ENCODE data around the gene IFT27.
A peak's percentile ranks its signal among the peaks of the same experiment; 100 is the strongest.

The IFT27 gene

GRCh38 chr22:36796552-36797175, 20.7 kb upstream of the IFT27 start:
- DNase-seq = no peak

DNA sequence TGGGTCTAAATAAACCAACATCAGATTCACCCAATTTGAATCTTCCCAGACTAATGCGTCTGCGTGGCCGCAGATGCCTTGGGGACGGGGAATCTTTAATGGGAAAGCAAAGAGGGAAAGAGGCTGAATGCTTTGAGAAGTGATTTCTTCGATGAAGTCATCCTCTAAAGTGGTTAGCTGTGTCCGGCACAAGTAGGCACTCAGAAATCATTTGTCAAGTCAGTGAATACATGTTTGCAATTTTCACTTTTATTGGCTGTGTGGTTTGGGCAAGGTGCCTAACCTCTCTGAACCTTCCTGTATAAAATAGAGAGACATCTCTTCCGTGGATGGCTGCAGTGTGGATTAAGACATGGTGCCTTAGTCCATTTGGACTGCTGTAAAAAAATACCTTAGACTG, 19.7 kb upstream of the IFT27 start:
- no peak for DNase-seq

- DNase-seq = peak; percentile 83
Observed at GRCh38 chr22:36790648-36791047, 14.7 kb upstream of the IFT27 start.

- DNase-seq = no peak
Observed at GRCh38 chr22:36787204-36787988, 11.5 kb upstream of the IFT27 start.

GRCh38 chr22:36783743-36784142, 7.8 kb upstream of the IFT27 start:
- no peak for DNase-seq

DNA sequence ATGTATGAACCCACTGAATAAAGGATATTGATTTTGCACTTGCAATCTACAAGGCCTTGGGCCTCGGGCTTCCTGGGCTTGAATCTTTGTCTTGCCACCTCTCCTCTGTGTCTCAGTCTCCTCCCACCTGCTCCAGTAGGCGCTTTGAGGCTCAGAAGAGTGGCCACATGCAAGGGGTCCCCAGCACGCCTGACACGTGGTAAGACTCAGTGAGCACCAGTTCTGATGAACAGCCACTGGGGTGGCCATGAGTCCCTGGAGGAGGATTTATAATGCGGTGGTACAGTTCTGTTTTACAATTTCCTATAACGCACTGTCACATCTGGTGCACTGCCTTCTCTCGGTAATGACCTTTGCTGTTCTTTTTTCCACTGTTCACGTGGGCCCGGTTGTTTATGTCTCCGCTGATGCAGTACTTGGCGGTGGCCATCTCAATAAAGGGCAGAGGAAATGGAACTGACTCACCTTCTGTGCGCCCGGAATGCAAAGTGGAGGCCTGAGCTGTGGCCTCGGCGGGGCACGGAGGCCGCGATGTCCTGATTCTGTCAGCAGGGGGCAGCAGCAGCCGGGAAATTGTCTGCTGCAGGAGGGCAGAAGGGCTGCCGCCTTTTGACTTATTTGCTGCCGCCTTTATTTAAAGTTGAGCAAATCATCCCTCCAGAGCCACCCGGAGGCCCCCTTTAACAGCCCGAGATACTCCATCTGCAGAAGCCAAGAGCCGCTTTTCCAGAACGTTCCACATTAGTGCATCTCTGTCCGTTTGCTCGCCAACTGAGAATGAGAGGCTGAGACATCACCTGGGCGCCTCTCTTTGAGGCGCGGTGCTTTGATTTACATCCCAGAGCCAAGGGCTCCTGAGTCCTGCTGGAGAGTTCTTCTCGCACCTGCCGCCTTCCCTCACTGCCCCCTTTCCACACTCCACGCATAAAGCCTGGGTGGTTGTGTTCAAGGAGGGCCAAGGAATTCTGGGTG, 6.0 kb upstream of the IFT27 start:
- peak; percentile 91 for DNase-seq

GRCh38 chr22:36778020-36778419, 2.1 kb upstream of the IFT27 start:
- no peak for DNase-seq

DNA sequence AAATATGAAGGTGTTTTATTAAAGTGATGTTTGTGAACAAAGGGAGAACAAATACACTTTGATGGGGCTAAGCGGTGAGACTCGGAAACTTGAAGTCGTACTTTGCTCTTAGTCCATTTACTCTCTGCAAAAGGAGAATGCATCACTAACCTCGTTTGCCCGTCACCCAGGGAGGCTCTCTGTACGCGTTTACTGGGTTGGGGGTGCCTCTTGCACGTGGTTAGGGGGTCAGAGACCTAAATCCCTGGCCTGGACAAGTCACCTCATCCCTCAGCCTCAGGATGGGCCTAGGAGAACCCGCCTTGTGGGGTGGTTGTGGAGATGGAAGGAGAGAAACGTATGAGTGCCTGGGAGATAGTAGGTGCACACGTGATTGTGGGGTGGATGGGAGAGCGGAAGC, 803 bp upstream of the IFT27 start:
- no peak for DNase-seq

- DNase-seq = peak; percentile 27
Observed at GRCh38 chr22:36775586-36775963, 344 bp downstream of the IFT27 start.

- peak; percentile 14 for DNase-seq
Observed at GRCh38 chr22:36773935-36774334, 2.0 kb downstream of the IFT27 start.

DNA sequence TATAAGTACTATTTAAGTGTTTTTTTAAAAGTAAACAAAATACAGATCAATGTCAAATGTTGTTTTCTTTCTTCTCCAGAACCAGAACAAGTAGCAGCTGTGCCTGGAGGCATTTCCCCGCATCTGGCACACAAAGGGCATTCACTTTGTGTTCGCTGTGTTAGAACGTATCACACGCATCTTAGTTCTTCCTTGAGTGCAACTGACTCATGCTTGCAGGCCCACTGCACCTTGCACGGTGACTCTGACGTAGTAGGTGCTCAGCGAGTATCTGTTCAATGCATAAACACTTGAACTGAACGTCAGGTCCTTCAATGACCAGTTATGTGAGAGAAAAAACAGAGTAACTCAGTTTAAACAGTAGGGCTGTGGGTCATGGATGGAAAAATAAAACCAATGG, 3.5 kb downstream of the IFT27 start:
- no peak for DNase-seq

DNA sequence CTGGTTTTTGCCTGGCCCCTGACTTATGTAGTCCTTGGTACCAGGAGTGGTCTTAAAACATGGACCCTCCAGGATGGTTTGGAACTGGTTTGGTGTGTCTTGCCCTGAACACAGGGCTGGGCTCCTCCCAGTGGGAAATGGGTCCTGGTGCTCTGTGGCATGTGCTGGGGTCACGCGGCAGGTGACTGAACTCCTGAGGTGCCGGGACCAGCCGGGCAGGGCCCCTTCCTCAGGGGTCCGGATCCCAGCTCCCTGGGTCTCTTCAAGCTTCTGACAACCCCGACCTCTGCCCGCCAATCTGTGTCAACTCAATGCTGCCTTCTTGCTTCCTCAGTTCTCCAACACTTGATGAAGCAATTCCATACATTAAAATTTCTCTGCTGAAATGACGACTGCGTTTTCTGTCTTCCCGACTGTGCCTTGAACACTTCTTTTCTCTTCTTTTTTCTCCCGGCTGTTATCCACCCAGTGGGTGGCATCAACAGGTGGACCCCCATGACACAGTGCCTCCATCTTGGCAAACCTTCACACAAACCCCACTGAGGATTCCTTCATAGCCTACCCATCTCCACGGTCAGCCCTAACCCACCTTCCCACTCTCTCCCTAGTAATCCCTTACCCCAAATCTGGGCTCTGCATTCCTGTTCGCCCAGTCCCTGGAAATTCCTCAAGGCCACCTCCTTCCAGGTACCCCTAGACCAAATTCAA, 4.4 kb downstream of the IFT27 start:
- no peak for DNase-seq

DNA sequence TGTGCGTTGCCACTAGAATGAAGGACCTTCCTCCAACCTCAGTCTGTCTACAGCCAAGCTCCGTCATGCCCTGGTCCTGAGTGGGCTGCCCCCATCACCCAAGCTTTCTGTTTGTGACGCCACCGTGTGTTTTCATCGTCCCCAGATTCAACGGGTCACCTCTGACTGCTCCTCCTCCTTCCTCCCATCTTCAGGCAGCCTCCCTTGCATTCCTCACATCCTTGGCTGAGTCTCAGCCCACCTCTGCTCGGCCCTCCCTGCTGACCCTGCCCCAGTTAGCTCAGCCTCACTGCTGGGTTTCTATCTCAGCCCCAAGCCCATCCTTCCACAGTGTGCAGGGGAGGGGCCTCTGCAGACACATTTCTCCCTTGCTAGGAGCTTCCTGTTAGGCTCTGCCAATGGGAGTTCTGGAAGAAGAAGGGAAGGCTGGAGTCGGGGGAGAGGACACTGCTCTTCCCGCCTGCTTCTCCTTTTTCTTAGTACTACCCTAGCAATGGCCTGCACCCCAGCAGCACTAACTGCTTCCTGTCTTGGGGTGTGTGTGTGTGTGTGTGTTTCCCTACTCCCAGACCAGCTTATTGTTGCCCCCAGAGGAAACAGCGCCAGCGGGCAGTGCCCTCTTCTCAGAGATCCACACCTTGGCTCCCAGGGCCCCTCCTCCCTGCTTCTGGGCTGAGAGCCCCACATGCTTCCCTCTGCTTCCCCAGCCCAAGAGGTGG, 5.2 kb downstream of the IFT27 start:
- no peak for DNase-seq

GRCh38 chr22:36769541-36770512, 6.1 kb downstream of the IFT27 start:
- DNase-seq = no peak

DNA sequence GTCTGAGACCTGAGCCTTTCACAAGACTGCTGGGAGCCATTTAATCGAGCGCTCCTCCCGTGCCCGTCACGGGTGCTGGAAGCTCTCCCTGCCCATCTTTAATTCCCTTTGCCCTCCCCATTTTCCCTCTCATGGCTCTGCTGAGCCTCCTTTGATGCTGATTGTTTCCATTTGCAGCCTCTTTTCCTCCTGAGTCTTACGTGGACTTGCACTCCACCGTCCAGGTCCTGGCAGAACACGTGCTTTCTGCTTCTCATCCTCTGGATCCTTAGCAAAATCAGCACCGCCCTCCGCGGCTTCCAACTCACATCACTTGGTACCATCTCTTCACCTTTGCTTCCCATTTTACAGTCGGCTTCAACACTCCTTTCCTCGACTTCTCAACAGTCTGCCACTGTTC, 7.3 kb downstream of the IFT27 start:
- no peak for DNase-seq

GRCh38 chr22:36768141-36768540, 7.8 kb downstream of the IFT27 start:
- no peak for DNase-seq

DNA sequence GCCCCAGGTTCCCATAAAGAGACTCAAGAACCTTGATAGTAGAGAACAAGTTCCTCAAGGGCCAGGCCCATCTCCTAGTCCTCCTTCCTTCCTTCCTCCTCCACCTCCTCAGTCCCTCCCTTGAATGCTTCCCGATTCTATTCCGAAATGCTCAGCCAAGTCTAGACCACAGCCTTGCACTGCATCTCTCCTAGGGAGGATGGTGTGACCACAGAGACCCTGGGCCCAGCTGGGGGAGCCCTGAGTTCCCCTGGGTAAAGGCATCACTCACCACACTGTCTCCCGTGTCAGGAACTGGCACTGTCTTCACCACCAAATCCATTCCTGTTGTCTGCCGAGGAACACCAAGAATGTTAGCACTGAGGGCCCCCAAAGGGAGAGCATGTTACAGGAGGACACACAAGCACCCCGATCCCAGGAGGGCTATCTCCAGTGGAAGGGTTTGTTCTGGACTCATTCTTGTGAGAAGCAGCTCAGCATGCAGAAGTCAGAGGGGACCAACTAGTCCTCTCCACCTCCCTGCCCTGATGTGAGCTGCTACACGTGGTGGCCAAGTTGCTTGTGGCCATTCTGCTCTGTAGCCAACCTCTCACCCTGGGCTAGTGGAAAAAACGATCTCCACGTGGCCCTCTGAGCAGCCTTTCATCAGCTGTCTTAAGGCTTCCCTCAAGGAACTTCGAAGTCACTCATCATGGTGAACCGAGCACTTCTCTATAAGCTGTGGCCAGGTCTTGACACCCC, 8.7 kb downstream of the IFT27 start:
- DNase-seq = no peak

DNA sequence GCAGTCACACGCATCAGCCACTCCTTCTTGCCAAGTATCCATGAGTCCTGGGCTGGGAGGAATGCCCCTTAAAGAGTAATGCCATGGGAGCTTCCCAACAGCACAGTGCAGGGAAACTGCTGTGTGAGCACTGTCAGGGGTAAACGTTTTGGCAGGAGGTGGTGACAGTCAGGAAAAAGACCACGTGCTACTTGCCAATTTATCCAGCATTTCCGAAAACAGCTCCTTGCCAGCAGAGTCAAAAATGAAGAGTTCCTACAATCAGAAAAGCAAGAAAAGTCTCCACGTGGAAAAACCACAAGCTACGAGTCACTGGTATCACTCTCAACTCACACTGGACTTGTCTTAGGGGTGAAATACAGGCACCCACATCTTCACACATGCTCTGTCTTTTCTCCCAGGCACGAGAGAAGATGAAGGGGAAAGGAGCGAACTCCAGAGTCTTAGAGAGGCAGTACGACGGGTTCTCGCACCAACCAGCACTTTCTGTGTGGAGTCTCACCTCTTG, 9.9 kb downstream of the IFT27 start:
- DNase-seq = no peak

- no peak for DNase-seq
Observed at GRCh38 chr22:36765131-36765942, 10.6 kb downstream of the IFT27 start.
